ENCODE results near the gene DUSP22. TPM values are rescaled to one million over a fixed set of nuclear protein-coding genes. Genes with fewer than 3 reads are reported as not detected.

Gene DUSP22
- total RNA-seq, 1 donor from 2014 or later = 40.0 TPM

GRCh38 chr6:311679-312220 lies 19.5 kb downstream of the DUSP22 start:
- no peak overlapping the region for H3K27ac Mint-ChIP-seq
- Histone ChIP-seq H3K4me3 (no peak overlapping the region), H3K27me3 (no peaks in the 10 kb centered on the region), H3F3A (ENCODE audit: low read depth) (no peaks in the 10 kb centered on the region), H3K9me3 (ENCODE audit: low read depth) (peaks cover 5% of the 10 kb centered on the region), H3K4me2 (no peak overlapping the region), H3K27ac (no peak overlapping the region), H4K20me1 (ENCODE audit: low read depth) (no peaks in the 10 kb centered on the region), H3K4me1 (no peaks in the 10 kb centered on the region), H3K36me3 (no peaks in the 10 kb centered on the region), H2AFZ (replicated peaks) (no peak overlapping the region), H3K9ac (no peak overlapping the region), H3K79me2 (ENCODE audit: low read depth) (no peaks in the 10 kb centered on the region)
- TF ChIP-seq EZH2 (IDR thresholded peaks at IDR 0.05) (no peak), CTCF (IDR thresholded peaks at IDR 0.05) (no peak), EZH2phosphoT487 (IDR thresholded peaks at IDR 0.05) (no peak)
- peaks cover 32% of the 10 kb centered on the region for H3K9me3 Mint-ChIP-seq
- peaks cover 10% of the 10 kb centered on the region for H3K36me3 Mint-ChIP-seq
- DNase-seq (ENCODE audit: low spot score) = no peak
- H3K4me3 Mint-ChIP-seq = no peak overlapping the region
- no peaks in the 10 kb centered on the region for H3K4me1 Mint-ChIP-seq
- H3K27me3 Mint-ChIP-seq (ENCODE audit: insufficient read depth, low read depth) = peaks cover 5% of the 10 kb centered on the region

DNA sequence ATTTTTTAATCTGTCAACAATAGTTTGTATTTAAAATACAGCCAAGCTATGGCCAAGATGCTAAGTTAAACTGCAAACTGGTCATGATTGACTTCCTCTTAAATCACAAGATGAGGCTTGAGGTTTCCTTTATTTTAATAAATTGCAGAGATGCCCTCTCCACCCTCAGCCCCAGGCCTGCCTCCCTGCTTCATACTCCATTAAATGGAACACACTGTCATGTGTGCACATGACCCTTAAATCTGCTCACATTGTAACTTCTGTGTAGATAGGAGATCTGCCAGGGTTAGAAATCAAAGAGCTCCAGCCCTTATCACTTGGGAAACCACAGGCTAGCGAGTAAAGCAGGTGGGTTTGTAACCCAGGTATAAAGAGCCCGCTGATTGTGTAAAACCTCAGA lies 20.8 kb downstream of the DUSP22 start:
- Mint-ChIP-seq H3K27me3 (ENCODE audit: insufficient read depth, low read depth) (peaks cover 5% of the 10 kb centered on the region), H3K4me1 (no peaks in the 10 kb centered on the region), H3K4me3 (no peak overlapping the region), H3K9me3 (peaks cover 33% of the 10 kb centered on the region), H3K36me3 (peaks cover 6% of the 10 kb centered on the region), H3K27ac (no peak overlapping the region)
- Histone ChIP-seq H3K9ac (no peak overlapping the region), H2AFZ (replicated peaks) (no peak overlapping the region), H3K4me2 (no peak overlapping the region), H3F3A (ENCODE audit: low read depth) (no peaks in the 10 kb centered on the region), H3K79me2 (ENCODE audit: low read depth) (no peaks in the 10 kb centered on the region), H3K4me1 (no peaks in the 10 kb centered on the region), H3K9me3 (ENCODE audit: low read depth) (peaks cover 5% of the 10 kb centered on the region), H3K4me3 (no peak overlapping the region), H4K20me1 (ENCODE audit: low read depth) (no peaks in the 10 kb centered on the region), H3K27me3 (no peaks in the 10 kb centered on the region), H3K36me3 (no peaks in the 10 kb centered on the region), H3K27ac (no peak overlapping the region)
- no peak for TF ChIP-seq CTCF (IDR thresholded peaks at IDR 0.05)
- no peak for TF ChIP-seq EZH2 (IDR thresholded peaks at IDR 0.05)
- TF ChIP-seq EZH2phosphoT487 (IDR thresholded peaks at IDR 0.05) = no peak
- DNase-seq (ENCODE audit: low spot score) = no peak

DNA sequence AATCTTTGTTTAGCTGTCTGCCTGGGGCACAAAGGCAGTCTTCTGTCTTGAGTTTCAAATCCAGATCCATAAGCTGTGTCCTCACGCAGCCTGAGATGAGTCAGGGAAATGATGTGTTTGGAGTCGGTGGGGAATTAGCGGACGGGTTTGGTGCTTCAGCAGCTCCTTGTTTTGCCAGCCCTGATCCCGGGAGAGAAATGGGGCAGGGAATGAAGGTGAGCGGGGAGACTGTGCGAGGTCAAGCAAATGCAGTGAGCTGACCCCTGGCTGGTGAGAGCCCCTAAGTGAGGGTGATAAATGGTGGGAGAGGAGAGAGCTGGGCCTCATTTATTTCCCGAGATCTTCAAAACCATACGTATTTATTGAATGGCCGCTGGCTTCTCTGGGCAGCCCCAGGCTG lies 21.6 kb downstream of the DUSP22 start:
- no peak for TF ChIP-seq CTCF (IDR thresholded peaks at IDR 0.05)
- no peak for TF ChIP-seq EZH2phosphoT487 (IDR thresholded peaks at IDR 0.05)
- TF ChIP-seq EZH2 (IDR thresholded peaks at IDR 0.05) = no peak
- peaks cover 31% of the 10 kb centered on the region for H3K9me3 Mint-ChIP-seq
- H3K9me3 ChIP-seq (ENCODE audit: low read depth) = peaks cover 5% of the 10 kb centered on the region
- no peak overlapping the region for H3K9ac ChIP-seq
- no peaks in the 10 kb centered on the region for H3K79me2 ChIP-seq (ENCODE audit: low read depth)
- no peaks in the 10 kb centered on the region for H3K4me1 Mint-ChIP-seq
- peaks cover 5% of the 10 kb centered on the region for H3K27me3 Mint-ChIP-seq (ENCODE audit: insufficient read depth, low read depth)
- no peak overlapping the region for H2AFZ ChIP-seq (replicated peaks)
- H3K4me2 ChIP-seq = no peak overlapping the region
- peaks cover 6% of the 10 kb centered on the region for H3K36me3 Mint-ChIP-seq
- H3K4me3 Mint-ChIP-seq = no peak overlapping the region
- H3K27ac ChIP-seq = no peak overlapping the region
- no peak overlapping the region for H3K27ac Mint-ChIP-seq
- H3K4me1 ChIP-seq = no peaks in the 10 kb centered on the region
- H3K27me3 ChIP-seq = no peaks in the 10 kb centered on the region
- no peak for DNase-seq (ENCODE audit: low spot score)
- no peak overlapping the region for H3K4me3 ChIP-seq
- no peaks in the 10 kb centered on the region for H3F3A ChIP-seq (ENCODE audit: low read depth)
- no peaks in the 10 kb centered on the region for H3K36me3 ChIP-seq
- no peaks in the 10 kb centered on the region for H4K20me1 ChIP-seq (ENCODE audit: low read depth)
